OCI-LY3 (cell line): Measurements from ENCODE around the gene IL17RA.
A peak's percentile ranks its signal among the peaks of the same experiment; 100 is the strongest.

ENCODE experiments used
- H2AFZ ChIP-seq: fragments of 200-600, 300-600 bp; shearing (Covaris generic); 2 replicates; pipeline ENCODE4 v1.6.0; 2014; ENCODE audit warnings: antibody characterized with exemption, low read depth, low read length
- H3K27ac ChIP-seq: fragments of 200-600, 300-600 bp; sonication (generic); 2 replicates; pipeline ENCODE4 v1.5.1; 2014; ENCODE audit warnings: mild to moderate bottlenecking, low read length, moderate library complexity, mixed read lengths
- H3K27me3 ChIP-seq: fragments of 200-600, 300-600 bp; sonication (generic); 2 replicates; pipeline ENCODE4 v1.6.1; 2014; ENCODE audit warnings: low read depth, low read length, mixed read lengths
- H3K36me3 ChIP-seq: fragments of 200-600, 300-600 bp; sonication (generic); replicated peaks from 2 replicates; pipeline ENCODE3; 2014; ENCODE audit warnings: low read depth, low read length, mixed read lengths
- H3K4me1 ChIP-seq: fragments of 300-600, 200-600 bp; sonication (generic); 2 replicates; pipeline ENCODE4 v1.6.1; 2014; ENCODE audit warnings: low read length, mixed read lengths
- H3K4me2 ChIP-seq: fragments of 200-600, 300-600 bp; sonication (generic); 2 replicates; pipeline ENCODE4 v1.6.1; 2014; ENCODE audit warnings: low read length, mixed read lengths
- H3K4me3 ChIP-seq: fragments of 300-600, 200-600 bp; sonication (generic); 2 replicates; pipeline ENCODE4 v1.5.1; 2014; ENCODE audit warnings: antibody characterized with exemption, mild to moderate bottlenecking, low read length, moderate library complexity
- H3K79me2 ChIP-seq: fragments of 300-600, 200-600 bp; shearing (Covaris generic); 2 replicates; pipeline ENCODE4 v1.6.1; 2014; ENCODE audit warnings: mild to moderate bottlenecking, low read length, mixed read lengths
- H3K9ac ChIP-seq: fragments of 300-600, 200-600 bp; shearing (Covaris generic); 2 replicates; pipeline ENCODE4 v1.6.0; 2014; ENCODE audit warnings: mild to moderate bottlenecking, low read length, moderate library complexity
- H3K9me3 ChIP-seq: fragments of 200-600, 300-600 bp; shearing (Covaris generic); 2 replicates; pipeline ENCODE4 v1.6.1; 2014; ENCODE audit warnings: low read length, mixed read lengths; ENCODE audit not compliant: insufficient read depth
- H4K20me1 ChIP-seq: fragments of 200-600, 300-600 bp; sonication (generic); 2 replicates; pipeline ENCODE4 v1.6.1; 2016; ENCODE audit warnings: low read length, mixed read lengths; ENCODE audit not compliant: insufficient read depth
- CTCF ChIP-seq: fragments of 200-600, 300-600 bp; sonication (generic); IDR thresholded peaks from 2 replicates; pipeline ENCODE4 v1.5.1; 2014; ENCODE audit warnings: antibody characterized with exemption, low read length, low read depth
- EZH2phosphoT487 ChIP-seq: fragments of 200-600 bp; shearing (Covaris generic); IDR thresholded peaks from 2 replicates; pipeline ENCODE4 v1.6.1; 2018; ENCODE audit warnings: antibody characterized with exemption, mixed run types, low read depth

IL17RA gene

GRCh38 chr22:17157714-17158113, 72.9 kb downstream of the IL17RA start:
- H3K4me3 ChIP-seq, result peak overlapping the region; percentile 81
- no peak overlapping the region for H3K9ac ChIP-seq
- peaks cover 63% of the 10 kb centered on the region for H3K79me2 ChIP-seq
- H3K27ac ChIP-seq, result no peak overlapping the region
- peaks cover 36% of the 10 kb centered on the region for H4K20me1 ChIP-seq
- peaks cover 25% of the 10 kb centered on the region for H3K4me1 ChIP-seq
- no peaks in the 10 kb centered on the region for H3K9me3 ChIP-seq
- H3K27me3 ChIP-seq, result no peaks in the 10 kb centered on the region
- TF ChIP-seq CTCF (no peak), EZH2phosphoT487 (no peak)
- H3K4me2 ChIP-seq, result peak overlapping the region; percentile 84
- H2AFZ ChIP-seq, result no peak overlapping the region
- H3K36me3 ChIP-seq, result peaks cover 14% of the 10 kb centered on the region

GRCh38 chr22:17158176-17158567, 73.4 kb downstream of the IL17RA start:
- H2AFZ ChIP-seq, result no peak overlapping the region; the same call in 1 of the 2 replicates
- H3K79me2 ChIP-seq, result peaks cover 58% of the 10 kb centered on the region
- peak overlapping the region; percentile 81 for H3K4me3 ChIP-seq
- H3K4me1 ChIP-seq, result peaks cover 25% of the 10 kb centered on the region
- peaks cover 14% of the 10 kb centered on the region for H3K36me3 ChIP-seq
- peaks cover 31% of the 10 kb centered on the region for H4K20me1 ChIP-seq
- H3K27ac ChIP-seq, result no peak overlapping the region
- no peak for TF ChIP-seq CTCF
- TF ChIP-seq EZH2phosphoT487, result no peak
- H3K27me3 ChIP-seq, result no peaks in the 10 kb centered on the region
- peak overlapping the region; percentile 73 for H3K9ac ChIP-seq
- no peaks in the 10 kb centered on the region for H3K9me3 ChIP-seq
- peak overlapping the region; percentile 84 for H3K4me2 ChIP-seq

GRCh38 chr22:17158568-17159503, 74.0 kb downstream of the IL17RA start, which contains the start of gene HDHD5:
Gene HDHD5 (minus strand): TSS chr22:17159277. CDS start chr22:17159251, 26 bp downstream.
- Histone ChIP-seq H3K4me2 (peak within 1 kb of the TSS; percentile 84), H3K9me3 (no peaks in the 10 kb centered on the region)
- TF ChIP-seq CTCF (no peak), EZH2phosphoT487 (no peak)

GRCh38 chr22:17159504-17159951, 74.7 kb downstream of the IL17RA start:
- H3K79me2 ChIP-seq, result peaks cover 45% of the 10 kb centered on the region
- peak overlapping the region; percentile 40; the same call in 1 of the 2 replicates for H3K9ac ChIP-seq
- peaks cover 22% of the 10 kb centered on the region for H4K20me1 ChIP-seq
- no peak overlapping the region for H3K27ac ChIP-seq
- peak overlapping the region; percentile 81 for H3K4me3 ChIP-seq
- peak overlapping the region; percentile 92 for H2AFZ ChIP-seq
- no peaks in the 10 kb centered on the region for H3K9me3 ChIP-seq
- peak overlapping the region; percentile 69 for H3K4me2 ChIP-seq
- no peak for TF ChIP-seq EZH2phosphoT487
- TF ChIP-seq CTCF, result no peak
- peaks cover 25% of the 10 kb centered on the region for H3K4me1 ChIP-seq
- 0 out of 2 replicates have a peak, but pooled peaks cover under 1% of the 10 kb centered on the region for H3K27me3 ChIP-seq
- H3K36me3 ChIP-seq, result peaks cover 14% of the 10 kb centered on the region

More at GRCh38 chr22:17158568-17159503, 74.0 kb downstream of the IL17RA start, which contains the start of gene HDHD5:
- peaks cover 24% of the 10 kb centered on the region for H4K20me1 ChIP-seq
- H3K27me3 ChIP-seq, result no peaks in the 10 kb centered on the region
- H3K79me2 ChIP-seq, result peaks cover 52% of the 10 kb centered on the region
- H3K4me3 ChIP-seq, result peak within 1 kb of the TSS; percentile 81
- peak within 1 kb of the TSS; percentile 73 for H3K9ac ChIP-seq
- peak within 1 kb of the TSS; percentile 92 for H2AFZ ChIP-seq
- H3K36me3 ChIP-seq, result peaks cover 14% of the 10 kb centered on the region
- peaks cover 25% of the 10 kb centered on the region for H3K4me1 ChIP-seq
- H3K27ac ChIP-seq, result peak within 1 kb of the TSS; percentile 18; the same call in 1 of the 2 replicates
